NCI-H128 (cell line): Measurements from ENCODE around the gene CAMTA2.

Experiments used
- DNase-seq: peaks from one replicate; lab custom pipeline; 2025; ENCODE audit not compliant: unreplicated experiment; lab: John Stamatoyannopoulos, UW

Gene CAMTA2

DNA sequence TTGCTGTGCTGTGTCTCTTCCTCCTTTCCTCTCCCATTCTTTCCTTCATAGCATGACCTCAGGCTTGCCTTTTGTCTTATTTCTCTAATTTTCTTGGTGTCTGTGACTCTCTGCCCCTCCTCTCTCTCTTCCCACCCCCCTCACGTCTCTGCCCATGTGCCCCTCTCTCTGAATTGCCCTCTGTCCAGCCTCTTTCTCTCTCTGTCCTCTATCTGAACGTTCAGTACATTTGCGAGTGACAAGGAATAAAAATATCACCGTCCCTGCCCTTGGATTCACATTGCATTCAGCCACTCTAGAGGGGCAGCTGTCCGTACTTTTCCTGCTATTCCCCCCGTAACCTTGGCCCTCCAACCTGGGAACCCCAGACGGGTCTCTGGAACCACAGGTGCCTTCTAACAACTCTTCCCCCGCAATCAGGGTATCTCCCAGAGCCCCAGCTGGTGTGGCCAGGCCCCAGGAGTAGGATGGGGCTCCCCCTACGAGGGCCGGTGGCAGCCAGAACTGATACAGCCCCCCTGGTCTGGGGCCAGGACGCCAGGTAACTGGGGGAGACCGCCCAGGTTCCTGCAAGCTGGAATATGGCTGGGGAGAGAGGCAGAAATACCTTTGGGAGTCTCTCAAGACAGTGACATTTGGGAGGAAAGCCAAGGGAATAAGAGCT is 12.1 kb upstream of the CAMTA2 start:
- DNase-seq = no peak

DNA sequence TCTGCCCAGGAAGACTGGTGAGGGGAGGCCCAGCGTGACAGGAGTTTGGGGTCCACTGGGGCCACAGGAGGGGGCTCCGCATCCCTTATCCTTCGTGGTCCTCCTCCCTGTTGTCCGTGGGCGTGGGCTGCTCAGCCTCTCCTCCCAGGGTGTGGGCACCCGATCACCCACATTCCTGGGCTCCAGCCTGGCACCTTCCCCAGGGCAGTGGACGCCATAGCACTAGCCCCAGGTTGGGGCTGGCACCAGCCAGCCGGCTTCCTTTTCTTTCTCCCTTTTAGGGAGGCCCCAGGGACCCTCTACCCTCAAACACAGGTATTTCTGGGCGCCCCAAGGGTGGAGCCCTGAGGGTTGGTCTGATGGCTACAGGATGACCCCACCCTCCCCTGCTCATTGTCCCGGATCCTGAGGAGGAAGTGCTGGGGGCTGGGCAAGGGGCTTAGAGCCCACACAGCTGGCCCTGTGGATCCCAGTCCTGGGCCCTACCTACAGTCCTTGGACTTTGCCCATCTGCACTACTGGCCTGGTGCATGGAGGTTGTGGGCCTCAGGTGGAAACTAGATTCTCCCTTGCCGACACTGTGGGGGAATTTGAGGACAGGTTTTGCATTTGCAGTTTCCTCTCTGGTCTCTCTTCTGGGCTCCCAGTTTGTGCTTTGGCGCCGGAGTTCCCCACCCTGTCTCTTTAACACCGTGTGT is 11.4 kb upstream of the CAMTA2 start:
- DNase-seq = no peak

DNA sequence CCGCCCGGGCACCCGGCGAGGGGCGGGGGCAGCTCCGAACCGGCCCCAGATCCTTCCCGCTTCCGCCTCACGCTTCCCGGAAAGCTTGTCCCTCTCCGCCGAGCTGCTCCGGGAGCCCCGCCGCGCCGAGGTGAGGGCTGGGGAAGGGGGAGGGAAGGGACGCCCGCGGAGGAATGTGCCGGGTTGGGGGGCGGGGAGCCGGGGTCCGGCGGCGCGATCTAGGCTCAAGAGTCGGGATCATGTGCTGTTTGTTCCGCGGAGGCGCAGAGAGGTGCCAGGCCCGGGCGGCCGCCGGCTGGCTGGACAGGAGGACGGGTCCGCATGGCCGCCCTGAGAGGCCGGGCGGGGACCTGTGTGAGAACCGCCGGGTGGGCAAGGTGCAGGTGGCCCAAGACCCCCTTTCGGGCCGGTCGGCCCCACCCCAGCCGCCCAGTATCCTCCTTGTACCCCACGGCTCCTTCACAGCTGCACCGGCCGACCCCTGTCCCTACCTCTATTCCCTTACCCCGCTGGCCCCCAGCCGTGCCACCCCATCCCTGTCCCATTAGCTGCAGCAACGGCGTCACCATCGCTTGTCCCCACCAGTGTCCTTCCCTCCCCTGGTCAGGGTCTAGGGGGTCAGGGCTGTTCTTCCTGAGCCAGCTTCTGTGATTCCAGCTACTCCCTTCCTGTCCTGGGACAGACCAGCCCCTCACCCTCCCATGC is 10.7 kb upstream of the CAMTA2 start:
- DNase-seq = no peak

DNA sequence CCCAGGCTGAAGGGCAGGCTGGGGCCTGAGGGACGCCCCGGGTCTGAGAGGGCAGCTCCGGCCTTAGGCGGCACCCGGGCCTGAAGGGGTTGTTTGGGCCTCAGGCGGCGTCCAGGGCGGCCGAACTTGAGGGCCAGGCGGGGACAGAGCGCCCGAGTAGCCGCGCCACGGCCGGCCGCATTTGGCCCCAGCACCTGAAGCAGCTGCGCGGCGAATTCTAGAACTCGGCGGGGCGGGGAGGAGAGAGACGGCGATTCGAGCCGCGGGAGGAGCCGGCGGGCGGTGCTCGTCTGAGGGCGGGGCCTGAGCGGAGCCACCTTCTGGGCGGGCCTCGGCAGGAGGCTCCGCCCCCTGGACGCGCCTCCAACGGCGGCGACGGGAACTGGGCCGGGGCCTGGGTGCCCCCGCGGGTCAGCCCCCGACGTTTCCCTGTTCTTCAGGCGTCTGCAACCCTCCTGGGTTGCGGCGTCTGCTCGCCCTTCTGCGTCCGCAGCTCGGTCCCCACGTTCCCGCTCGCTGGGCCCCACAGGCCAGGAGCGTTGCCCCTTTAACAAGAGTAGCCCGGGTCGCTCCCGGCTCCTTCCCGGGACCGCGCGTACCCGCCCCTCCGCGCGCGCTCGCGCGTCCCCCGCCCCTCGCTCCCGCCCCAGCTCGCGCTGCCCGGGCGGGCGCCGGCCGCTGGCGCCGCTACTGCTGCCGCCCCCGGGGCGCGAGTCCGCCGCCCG is 10.0 kb upstream of the CAMTA2 start, which contains the start of the genes INCA1 and KIF1C:
Gene INCA1, minus strand, starts transcription at position 221 of the 725 bp plus-strand sequence. CDS start 3,085 bp downstream, outside the sequence.
Gene KIF1C, plus strand, starts transcription at position 649 of the 725 bp plus-strand sequence. CDS start 2,297 bp downstream, outside the sequence.
- peak; percentile 58 for DNase-seq

DNA sequence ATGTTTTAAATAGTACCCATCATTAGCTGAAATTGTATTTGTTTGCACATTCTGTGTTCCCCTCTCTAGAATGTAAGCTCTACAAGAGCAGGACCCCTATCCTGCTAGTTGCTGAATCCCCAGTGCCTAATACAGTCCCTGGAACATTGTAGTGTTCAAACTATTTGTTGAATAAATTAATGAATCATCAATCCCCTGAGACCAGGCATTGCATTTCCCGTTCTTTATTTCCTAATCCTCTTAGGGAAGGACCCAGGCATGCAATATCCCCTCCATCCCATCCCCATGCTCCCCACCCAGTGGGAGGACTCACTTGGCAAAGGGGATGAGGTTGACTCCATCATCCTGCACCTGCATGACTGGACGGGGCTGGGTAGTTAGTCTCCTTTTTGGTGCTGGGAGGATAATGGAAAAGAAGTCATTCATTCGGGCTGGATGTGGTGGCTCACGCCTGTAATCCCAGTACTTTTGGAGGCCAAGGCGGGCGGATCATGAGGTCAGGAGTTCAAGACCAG is 6.7 kb upstream of the CAMTA2 start:
- no peak for DNase-seq

DNA sequence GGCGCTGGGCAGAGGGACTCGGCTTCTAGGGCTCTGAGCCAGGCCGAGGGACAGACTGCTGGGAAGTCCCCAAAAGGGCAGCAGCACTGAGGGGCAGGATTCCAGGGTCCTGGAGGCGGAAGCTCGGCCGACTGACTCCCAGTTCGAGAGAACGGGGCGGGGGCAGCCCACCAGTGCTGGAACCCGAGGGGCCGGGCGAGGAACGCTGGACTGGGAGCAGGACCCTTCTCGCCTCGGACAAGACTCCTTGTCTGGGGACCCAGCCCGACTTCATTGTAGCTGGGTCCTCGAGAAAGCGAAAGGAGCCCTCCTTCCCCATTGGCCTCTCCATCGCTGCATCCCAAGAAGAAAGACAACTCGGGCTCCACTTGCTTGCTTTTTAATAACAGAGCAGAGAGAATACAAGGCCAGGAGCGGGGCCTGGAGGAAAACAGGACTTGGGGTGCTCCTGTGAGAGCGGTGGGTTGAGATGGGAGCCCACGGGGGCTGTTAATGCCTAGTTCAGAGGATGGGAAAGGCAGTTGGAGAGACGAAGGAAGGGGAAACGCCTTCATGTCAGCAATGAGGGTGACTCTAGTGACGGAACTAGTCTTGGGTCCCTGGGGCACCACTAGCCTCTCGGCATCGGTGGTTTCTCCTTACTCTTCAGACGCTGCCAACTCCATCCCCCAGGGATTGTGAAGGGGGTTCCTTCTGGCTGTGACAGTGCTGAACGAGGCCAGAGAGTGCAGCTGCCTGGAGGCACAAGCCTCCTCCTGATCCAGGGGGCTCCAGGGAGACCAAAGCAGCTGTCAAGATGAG is 492 bp upstream of the CAMTA2 start:
- no peak for DNase-seq

DNA sequence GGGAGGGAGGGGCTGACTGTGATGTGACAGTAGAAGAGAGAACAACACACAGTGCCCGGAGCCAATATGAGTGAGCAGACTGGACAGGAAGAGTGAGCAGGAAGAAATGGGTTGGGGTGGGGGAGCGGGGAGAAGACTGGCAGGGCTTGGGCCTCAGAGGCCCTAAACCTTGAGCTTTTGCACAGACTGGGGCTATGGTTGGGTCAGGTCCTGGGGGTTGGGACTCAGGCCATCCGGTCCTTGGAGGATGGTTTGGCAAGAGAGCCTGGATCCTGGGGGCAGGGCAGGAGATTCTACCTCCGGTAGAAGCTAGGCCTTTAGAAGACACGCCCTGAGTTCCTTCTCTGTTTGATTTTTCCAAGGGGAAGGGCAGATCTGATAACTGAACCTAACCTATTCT is 1.1 kb downstream of the CAMTA2 start:
- no peak for DNase-seq

DNA sequence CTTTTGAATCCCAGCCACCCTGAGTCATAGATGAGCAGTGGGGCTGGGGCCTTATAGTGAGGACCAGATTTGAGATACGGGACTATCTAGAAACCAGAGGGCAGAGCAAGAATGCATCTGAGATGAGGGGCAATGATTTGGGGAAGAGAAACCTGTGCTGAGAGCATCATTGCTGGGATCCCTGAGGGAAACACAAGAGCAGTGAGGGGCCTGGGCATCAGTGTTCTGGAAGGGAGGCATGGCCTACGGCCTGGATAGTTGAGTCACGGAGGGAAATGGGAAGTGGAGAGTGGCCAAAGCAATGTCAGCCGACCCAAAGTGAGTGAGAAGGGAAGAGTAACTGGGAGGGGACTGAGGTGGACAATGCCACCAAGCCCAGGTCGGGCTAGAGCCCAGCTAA is 5.2 kb downstream of the CAMTA2 start:
- no peak for DNase-seq

DNA sequence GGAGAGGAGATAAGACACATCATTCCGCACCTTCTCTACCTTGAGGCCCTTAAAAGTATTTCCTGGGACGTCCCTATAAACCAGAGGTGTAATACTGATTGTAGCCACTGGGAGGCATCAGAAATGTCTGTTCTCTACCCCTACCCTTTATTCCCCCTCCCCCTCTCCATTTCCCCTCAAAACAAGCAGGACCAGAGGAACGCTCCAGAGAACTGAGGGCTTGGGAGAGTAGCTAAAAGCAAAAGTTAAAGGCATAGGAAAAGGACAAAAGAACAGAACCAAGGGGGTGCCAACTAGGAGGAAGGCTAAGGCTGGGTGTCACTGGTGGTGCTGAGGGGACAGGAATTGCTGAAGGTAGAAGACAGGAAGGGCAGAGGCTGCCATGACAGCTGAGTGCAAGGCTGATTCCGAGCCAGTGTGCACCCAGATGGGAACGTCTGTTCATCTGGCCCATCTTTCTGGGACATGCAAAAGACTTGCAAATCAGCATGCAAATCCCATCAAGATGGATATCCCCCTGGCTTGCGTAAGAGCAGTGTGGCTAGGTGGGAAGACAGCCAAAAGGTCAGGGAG is 6.7 kb downstream of the CAMTA2 start:
- DNase-seq = no peak

DNA sequence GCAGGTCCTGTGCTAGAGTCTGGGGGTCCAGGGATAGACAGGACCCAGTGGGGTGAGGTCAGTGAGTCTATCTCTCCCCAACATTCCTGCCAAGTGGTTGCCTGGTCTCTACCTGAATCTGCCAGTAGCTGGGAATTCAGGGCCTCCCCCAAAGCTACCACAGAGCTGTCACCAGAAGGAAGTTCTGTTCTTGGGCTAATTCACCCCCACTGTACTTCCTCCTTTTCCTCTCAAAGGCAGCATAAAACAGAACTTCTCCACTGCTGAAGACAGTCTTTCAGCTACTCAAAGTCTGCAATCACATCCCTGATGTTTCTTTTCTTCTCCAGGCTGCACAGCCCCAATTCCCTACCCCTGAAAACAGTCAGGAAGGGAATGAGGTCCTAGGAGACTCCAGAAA is 8.7 kb downstream of the CAMTA2 start:
- no peak for DNase-seq

DNA sequence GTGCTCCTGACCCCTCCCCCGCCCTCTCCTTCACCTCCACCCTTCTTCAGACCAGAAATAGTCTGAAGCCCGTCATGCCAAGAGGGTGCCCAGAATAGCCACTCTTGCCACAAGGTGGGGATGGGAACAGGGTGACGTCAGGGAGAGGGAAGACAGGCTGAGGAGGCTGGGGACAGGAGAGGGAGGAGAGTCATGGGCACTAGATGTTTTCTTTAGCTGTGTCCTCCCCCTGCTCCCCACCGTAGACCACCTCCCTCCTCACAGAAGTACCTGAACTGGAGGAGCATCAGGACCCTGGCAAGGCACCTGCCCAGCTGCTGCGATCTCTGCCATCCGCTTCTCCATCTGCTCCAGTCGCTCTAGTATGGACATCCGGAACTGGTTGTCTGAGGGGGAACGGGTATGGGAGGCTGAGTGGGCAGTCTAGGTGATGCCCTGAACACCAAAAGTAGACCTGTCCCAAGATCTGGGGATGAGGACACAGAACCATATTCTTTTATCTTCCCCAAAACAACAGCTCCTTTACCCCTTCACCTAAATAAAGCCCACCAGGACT is 13.3 kb downstream of the CAMTA2 start:
- DNase-seq = no peak

DNA sequence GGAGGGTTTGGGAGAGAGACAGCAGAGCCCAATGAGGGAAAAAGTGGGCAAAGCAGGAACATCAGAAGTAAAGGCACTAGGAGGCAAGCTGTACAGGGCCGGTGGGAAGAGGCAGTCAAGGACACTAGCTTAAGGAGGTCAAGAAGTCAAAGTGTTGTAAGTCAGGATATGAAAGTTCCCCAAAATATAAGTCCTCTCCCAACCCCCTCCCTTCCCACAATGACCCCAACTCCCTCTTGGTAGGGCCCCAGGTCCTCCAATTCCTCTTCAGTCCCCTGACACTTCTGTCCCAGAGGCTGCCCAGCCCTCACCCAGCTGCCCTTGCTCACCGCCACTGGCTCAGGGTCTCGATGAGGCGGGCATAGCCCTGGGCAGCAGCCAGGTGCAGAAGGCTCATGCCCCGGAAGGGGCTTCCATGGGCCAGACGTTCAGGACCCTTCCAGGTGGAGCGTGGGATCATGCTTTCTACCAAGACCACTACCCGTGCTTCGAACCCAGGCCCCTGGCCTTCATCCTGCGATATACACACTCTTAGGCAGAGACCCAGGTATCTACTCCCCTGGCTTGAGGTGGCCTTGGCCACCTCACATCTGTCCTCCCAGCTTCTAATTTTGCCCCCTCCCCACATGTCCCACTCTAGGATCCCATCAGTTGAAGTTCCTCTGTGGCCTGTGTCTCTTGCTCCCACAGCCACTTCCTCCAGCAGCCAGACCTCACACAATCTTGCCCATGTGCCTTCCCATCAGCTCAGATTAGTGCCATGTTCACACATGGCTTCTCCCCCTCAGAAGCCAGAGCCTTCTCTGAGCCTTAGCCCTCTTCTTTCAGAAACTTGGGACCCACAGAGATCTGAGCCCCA is 14.0 kb downstream of the CAMTA2 start:
- DNase-seq = no peak

DNA sequence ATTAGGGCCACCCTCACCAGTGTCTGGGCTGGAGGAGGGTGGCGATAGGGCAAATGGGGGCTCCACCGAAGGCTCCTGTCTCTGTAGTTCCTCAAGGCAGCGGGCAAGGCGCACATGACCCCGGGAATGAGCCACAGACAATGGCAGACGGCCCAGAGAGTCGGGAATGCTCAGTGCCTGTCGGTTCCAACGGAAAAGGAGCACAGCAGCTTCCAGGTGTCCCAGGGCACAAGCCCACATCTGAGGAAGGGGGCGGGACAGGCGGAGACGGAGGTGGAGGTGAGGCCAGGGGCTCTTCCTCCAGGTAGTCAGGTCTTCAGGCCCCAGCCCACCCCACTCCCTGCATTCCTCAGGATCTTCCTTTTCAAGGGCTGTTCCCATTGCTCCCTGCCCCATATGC is 14.7 kb downstream of the CAMTA2 start:
- no peak for DNase-seq

DNA sequence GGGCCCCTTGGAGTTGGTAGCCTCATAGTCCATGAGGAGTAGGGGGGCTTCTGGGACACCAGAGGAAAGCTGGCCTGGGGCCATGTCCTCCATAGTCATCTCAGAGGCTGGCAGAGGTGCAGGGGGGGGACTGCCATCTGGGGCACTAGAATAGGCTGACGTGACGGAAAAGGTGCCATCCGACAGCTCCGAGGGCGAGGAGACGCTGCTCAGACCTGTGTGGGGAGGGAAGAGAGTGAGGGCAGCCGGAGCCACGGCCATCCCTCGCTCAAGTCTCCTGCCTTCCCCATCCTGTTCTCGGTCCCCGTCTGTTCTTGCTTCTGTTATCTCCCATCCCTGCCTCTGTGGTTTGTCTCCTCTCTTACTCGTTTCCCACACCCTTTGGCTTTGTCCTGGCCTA is 15.2 kb downstream of the CAMTA2 start:
- DNase-seq = no peak

DNA sequence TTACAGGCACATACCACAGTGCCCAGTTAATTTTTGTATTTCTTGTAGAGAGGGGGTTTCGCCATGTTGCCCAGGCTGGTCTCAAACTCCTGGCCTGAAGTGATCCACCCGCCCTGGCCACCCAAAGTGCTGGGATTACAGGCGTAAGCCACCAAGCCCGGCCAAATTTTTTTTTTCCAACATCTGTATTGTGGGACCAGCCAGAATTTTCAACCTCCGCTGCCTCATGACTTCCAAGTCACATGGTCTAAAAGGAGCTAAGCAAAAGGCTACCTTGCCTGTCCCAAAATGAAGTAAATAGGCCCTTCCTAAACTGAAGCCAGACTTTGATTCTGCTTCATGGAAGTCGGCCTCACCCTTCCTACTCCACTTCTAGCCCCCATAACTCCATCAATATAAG is 15.6 kb downstream of the CAMTA2 start:
- DNase-seq = no peak

DNA sequence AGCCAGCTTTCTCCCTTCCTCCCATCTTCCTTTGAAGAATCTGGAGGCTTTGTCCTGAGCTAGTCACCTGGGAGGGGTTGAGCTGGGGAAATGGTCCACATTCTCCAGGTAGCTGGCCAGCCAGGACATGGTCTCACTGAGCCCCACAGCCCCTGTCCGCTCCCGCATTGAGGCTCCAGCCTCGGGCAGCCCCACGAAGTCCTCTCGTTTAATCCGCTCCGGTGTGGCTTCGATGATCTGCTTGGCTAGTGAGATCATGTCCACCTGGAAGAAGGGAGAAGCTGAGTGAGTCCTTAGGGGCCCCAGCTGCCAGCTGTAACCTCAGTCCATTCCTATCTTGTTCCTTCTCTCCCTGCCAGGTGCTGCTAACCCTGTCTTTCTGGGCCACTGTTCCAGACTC is 17.2 kb downstream of the CAMTA2 start:
- DNase-seq = no peak

DNA sequence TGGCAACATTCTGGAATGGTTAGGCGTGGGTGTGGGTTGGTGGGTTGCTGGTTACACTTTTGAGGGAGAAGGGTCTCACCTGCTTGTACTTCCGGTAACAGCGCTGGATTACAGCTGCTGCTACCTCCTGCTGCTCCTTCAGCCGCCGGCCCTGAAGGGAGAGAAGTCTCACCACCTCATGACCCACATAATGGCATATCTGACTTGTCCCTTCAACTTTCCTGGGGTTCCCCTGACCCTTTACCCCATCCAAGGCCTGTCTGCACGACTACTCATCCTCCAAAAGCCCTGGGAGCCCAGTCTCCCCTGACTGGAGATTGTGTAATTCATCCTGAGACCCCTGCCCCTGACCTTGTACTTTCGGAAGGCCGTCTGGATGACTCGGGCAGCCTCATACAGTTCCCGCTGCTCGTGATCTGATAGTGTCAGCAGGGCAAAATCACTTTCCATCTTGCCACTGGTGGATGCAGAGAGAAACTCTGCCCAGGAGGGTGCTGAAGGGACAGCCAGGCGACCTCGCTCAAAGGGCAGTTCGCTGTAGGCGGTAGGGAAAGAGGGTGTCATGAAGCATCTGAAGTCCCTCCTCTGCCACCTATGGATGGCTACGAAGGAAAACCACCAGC is 17.8 kb downstream of the CAMTA2 start:
- DNase-seq = no peak

DNA sequence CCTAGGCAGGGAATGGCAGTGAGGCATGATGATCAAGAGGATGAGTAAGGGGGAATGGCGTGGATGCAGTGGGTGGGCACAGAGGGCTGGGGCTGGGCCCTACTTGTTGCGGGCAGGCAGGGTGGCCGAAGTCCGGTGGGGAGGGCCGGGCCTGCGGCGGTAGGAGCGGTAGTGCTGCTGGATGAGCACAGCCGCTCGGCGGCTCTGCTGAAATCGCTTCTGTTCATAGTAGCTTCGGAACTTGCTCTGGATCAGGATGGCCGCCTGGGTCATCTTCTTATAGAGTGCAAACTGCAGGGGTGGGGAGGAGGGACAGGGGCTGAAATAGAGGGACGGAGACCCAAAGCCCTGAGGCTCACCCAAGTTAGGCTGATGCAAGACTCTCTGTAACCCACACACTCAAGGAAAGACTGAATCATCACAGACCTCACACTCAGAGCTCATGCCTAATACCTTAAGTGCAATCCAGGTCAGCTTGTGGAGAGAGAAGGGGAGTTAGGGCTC is 18.4 kb downstream of the CAMTA2 start:
- DNase-seq = no peak
